Caki2 (cell line): ENCODE measurements around the gene MMP20. TPM values are rescaled to one million over a fixed set of nuclear protein-coding genes. Genes with fewer than 3 reads are reported as not detected.

ENCODE experiments used
- DNase-seq: peaks from one replicate; pipeline ENCODE4 v3.0.0-alpha.2; 2015; ENCODE audit warnings: low read depth
- in situ Hi-C: cut with HindIII; loops from 2 replicates; pipeline ENCODE4 v1.10.0; 2016; ENCODE audit warnings: low sequenced_read_pairs, low pct_unique_long_range_greater_than_20kb, mixed read lengths
- total RNA-seq: library from RNA; depleted of rRNA; stranded (reverse); fragments of >200 nt; shearing (Covaris generic); gene quantifications from 2 replicates; pipeline ENCODE4 v1.2.3, GENCODE V29; 2014; ENCODE audit warnings: low replicate concordance; rRNA removed

MMP20 gene, protein sequence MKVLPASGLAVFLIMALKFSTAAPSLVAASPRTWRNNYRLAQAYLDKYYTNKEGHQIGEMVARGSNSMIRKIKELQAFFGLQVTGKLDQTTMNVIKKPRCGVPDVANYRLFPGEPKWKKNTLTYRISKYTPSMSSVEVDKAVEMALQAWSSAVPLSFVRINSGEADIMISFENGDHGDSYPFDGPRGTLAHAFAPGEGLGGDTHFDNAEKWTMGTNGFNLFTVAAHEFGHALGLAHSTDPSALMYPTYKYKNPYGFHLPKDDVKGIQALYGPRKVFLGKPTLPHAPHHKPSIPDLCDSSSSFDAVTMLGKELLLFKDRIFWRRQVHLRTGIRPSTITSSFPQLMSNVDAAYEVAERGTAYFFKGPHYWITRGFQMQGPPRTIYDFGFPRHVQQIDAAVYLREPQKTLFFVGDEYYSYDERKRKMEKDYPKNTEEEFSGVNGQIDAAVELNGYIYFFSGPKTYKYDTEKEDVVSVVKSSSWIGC
- not detected in 2 replicates for total RNA-seq

DNA sequence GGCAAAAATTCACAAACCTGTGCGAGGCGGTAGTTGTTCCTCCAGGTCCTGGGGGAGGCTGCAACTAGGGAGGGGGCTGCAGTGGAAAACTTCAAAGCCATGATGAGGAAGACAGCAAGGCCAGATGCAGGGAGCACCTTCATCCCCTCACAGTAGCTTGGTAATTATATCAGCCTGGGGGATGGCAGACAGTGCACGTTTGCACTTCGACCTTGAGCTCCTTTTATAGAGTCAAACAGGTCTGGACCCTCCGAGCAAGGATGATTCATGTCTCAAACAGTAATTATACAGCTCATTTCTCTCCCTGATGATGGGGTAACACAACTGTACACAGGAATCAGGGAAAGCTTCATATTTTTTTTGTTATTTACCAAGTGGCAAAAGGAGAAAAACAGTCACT lies at the start of gene MMP20:
Gene MMP20, minus strand, starts transcription at position 156 of the 400 bp plus-strand sequence. Its CDS starts 13 bp downstream, at position 143.
- in situ Hi-C loops, result no loop called here

DNA sequence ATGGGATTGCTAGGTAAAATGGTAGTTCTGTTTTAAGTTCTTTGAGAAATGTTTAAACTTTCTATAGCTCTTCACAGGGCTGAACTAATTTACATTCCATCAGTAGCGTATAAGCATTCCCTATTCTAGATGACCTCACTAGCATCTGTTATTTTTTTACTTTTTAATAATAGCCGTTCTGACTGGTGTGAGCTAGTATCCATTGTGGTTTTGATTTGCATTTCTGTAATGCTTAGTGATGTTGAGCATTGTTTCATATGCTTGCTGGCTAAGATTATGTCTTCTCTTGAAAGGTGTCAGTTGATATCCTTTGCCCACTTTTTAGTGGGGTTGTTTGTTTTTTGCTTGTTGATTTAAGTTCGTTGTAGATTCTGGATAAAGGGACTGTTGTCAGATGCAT lies 44.5 kb upstream of the MMP20 start:
- no peak for DNase-seq
- in situ Hi-C loops, result no loop called here

More for the DNA sequence above, at the start of gene MMP20:
- no peak for DNase-seq

GRCh38 chr11:102666331-102666957 lies 41.3 kb upstream of the MMP20 start:
- in situ Hi-C loops, result no loop called here
- peak; percentile 26 for DNase-seq

- in situ Hi-C loops, result no loop called here
- DNase-seq, result no peak
These were observed 39.0 kb upstream of the MMP20 start for GRCh38 chr11:102664001-102664752.

DNA sequence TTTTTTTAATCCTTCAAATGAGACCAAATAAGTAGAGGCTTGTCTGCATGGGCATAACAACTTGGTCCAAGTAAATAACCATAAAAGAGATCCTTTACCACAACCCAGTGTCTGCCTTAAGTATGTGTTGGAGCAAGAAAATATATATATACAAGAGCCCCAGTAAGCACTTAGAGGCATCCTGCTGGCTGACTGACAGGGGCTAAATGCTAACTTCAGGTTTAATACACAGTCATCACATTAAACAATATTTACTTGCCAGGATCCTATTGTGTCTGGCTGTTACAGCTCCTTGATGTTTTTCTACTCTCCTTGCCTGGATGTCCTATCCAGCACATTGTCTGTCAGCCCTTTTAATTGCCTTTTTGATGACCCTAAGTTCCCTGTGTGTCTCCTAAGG lies 37.5 kb upstream of the MMP20 start:
- in situ Hi-C loops, result no loop called here
- no peak for DNase-seq

DNA sequence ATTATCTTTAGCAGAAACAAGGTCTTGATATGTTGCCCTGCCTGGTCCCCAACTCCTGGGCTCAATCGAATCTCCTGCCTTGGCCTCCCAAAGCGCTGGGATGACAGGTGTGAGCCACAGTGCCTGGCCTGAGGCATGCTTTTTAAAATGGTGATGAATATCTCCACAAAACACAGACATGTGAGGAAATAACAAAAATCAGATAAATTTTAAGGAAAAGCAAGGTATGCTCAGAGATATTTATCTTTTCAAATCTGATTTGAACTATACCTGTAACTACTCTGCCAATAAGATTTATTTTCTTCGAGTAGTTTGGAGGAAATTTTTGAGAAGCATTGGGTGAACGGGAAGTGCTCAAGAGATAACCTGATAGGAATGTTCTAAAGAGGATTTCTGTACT lies 35.9 kb upstream of the MMP20 start:
- in situ Hi-C loops, result no loop called here
- no peak for DNase-seq

DNA sequence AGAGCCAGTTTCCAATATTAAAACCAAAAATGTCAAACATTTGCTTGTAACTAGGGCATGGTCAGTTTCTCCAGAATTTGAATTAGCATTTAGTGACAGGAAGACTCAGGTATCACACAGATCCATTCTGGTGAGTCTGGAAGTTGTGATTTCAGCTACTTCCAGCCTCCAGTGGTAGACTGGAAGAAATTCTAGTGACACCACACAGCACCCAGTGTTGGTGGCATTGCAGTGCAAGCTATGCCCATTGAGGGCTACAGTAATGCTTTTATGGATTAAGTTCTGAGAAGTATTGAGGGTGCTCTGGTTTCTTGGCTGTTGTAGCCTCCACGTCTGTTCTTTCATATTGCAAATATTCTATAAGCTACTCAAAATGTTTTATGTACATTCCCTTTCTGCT lies 31.4 kb upstream of the MMP20 start:
- in situ Hi-C loops, result no loop called here

DNA sequence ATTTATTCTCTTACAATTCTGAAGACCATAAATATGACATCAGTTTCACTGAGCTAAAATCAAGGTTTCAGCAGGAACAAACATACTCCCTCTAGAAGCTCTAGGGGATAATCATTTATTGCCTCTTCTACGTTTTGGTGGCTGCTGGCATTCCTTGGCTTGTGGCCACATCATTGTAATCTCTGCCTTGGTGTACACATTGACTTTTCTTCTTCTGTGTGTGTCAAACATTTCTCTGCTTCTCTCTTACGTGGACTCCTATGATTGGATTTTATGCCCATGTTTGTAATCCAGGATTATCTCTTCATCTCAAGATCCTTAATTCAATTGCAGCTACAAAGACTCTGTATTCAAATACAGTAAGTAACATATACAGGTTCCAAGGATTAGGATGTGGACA lies 30.4 kb upstream of the MMP20 start:
- in situ Hi-C loops, result no loop called here
- no peak for DNase-seq

More for the DNA sequence above, 31.4 kb upstream of the MMP20 start:
- DNase-seq, result no peak

DNA sequence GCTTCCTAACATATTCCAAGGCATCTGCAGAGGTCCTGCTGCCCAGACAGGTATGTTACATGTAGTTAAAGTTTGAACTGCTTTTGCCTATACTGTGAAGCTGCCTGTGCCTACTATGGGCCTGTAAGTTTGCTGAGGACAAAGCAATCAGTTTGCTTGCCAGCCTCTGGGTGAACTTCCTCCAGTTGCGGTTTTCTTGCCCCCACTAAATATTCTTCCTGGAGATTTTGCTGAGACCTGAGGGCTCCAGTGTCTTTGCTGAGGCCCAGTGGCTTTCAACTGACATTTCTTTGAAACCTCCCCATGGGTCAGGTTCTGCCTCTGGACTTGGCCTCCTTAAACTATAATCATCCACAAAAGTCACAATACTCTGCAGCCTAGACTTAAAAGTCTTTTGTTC lies 29.6 kb upstream of the MMP20 start:
- in situ Hi-C loops, result no loop called here
- DNase-seq, result no peak

- in situ Hi-C loops, result no loop called here
- peak; percentile 9 for DNase-seq
These were observed 28.7 kb upstream of the MMP20 start for GRCh38 chr11:102653744-102654291.

DNA sequence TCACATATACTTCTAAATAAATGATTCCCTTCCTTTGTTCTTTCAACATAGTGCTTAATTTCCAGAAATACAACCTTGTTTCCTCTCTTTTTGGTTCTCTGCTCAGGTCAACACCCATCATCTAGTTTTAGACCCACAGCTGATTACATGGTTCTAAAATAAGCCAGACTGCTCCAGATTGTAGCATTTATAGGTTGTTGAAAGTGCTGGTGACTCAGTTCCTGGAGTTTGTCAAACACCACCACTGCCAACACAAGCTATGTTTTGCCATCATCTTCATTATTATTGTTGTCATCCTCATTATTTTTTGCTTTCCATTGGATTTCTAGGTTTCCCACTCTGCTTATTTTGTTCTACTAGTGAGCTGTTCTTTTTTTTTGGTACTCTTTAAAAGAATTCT lies 22.3 kb upstream of the MMP20 start:
- no peak for DNase-seq
- in situ Hi-C loops, result no loop called here

DNA sequence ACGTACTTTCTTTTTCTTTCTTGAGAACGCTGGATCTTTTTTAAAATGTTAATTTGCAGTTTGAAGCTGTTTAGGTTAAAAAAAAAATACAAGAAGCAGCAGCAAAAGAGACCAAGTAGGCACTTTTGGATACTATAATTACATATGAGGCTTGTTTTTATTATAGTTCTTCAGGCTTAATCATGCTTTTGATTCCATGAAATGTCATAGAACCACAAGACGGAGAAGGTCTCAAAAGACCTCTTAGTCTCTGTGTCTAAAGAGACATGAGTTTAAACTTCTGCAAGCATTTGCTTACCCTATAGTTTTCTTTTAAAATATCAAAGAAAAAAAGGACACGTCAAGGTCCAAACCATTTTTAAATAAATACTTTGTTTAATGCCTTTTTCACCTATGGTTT lies 18.8 kb upstream of the MMP20 start:
- DNase-seq, result no peak
- in situ Hi-C loops, result no loop called here

DNA sequence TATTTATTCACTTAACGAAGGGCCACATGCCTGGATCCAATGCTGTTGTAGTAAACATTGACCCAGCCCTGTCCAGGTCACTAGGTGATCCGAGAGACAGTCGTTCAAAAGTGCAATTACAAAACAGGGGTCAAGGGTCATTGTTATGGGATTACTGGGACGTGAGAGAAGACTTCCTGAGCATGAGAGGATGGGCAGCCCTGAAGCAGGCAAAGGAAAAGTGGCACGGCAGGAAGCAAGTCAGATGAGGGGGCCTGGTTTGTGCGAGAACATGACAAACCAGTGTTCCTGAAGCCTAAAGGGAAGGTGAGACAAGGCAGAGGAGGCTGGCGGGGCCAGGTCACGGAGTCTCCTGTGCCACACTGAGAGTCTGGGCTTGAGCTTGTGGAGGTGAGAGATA lies 15.8 kb upstream of the MMP20 start:
- DNase-seq, result no peak
- in situ Hi-C loops, result no loop called here

GRCh38 chr11:102639656-102640055 lies 14.5 kb upstream of the MMP20 start:
- DNase-seq, result no peak

GRCh38 chr11:102637731-102638130 lies 12.6 kb upstream of the MMP20 start:
- DNase-seq, result no peak
- in situ Hi-C loops, result no loop called here

More at GRCh38 chr11:102639656-102640055, 14.5 kb upstream of the MMP20 start:
- in situ Hi-C loops, result no loop called here

DNA sequence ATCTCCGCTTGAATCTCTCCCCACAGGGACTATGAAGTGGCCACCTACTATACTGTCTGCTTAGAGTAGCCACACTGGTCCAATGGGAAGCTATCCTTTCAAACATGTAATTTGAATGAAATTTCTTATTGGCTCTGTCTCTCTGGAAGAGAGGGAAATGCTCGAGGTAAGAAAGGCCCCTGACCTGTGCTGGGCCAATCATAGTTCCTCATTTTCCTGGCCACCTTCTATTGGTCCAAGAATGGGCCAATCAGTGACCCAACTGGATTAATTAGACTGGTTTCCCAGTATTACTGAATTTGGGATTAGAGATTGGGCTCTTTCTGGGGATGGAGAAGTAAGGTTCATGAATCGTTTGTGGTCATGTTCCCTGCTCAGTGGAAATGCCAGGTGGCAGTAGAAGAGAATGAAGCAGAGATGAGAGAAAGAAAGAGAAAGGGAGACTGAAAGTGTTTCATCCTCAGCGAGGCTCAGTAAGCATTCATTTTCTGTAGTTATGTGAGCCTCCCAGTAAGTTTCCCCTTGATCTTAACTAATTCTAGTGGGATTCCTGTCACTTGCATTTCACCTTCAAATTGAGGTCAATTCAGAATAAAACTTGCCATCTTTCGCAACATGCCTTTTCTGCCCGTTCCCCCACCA lies 8.4 kb upstream of the MMP20 start:
- in situ Hi-C loops, result no loop called here
- no peak for DNase-seq

- in situ Hi-C loops, result no loop called here
These were observed 6.9 kb upstream of the MMP20 start for GRCh38 chr11:102632026-102632425.

More at GRCh38 chr11:102632026-102632425, 6.9 kb upstream of the MMP20 start:
- no peak for DNase-seq
